ENCODE measurements around the gene TTYH2.

- no peak for TF ChIP-seq EZH2 (IDR thresholded peaks at IDR 0.05; ENCODE audit: insufficient read depth, poor library complexity, severe bottlenecking)
- no peak for TF ChIP-seq EZH2phosphoT487 (IDR thresholded peaks at IDR 0.05; ENCODE audit: insufficient read depth, low read depth)
Measured at GRCh38 chr17:74283371-74283673, 70.0 kb downstream of the TTYH2 start.
